GDM1 (cell line): ENCODE measurements around the gene ANKRD23.
"Not testable (repeated sequence)": the region's sequence is repeated elsewhere in the genome, so short reads cannot be mapped to it uniquely, and the experiment has no call there.

Source experiments
- DNase-seq: peaks from one replicate; lab custom pipeline; 2025; lab: John Stamatoyannopoulos, UW

Gene ANKRD23

GRCh38 chr2:96815326-96816126, 28.3 kb downstream of the ANKRD23 start:
- no peak for DNase-seq

DNA sequence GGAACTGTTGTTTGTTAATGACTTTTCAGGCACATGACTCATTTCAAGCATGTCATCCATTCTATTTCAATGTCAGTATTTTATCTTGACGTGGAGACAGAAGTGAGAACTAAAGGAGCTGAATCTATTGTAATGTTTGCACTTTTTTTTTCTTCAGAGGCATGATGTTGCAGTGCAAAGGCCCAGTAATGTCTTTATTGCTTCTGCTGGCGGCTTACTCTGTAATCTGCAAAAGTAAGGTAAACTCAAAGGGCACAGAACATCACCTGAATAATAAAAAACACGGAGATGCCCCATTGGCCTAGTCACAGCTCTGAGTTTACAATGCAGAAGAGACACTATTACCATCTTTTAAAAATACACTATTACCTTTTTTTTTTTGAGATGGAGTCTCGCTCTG, 30.2 kb downstream of the ANKRD23 start:
- no peak for DNase-seq

GRCh38 chr2:96811917-96812316, 31.9 kb downstream of the ANKRD23 start:
- DNase-seq = no peak

GRCh38 chr2:96810783-96811192, 33.0 kb downstream of the ANKRD23 start:
- no peak for DNase-seq

DNA sequence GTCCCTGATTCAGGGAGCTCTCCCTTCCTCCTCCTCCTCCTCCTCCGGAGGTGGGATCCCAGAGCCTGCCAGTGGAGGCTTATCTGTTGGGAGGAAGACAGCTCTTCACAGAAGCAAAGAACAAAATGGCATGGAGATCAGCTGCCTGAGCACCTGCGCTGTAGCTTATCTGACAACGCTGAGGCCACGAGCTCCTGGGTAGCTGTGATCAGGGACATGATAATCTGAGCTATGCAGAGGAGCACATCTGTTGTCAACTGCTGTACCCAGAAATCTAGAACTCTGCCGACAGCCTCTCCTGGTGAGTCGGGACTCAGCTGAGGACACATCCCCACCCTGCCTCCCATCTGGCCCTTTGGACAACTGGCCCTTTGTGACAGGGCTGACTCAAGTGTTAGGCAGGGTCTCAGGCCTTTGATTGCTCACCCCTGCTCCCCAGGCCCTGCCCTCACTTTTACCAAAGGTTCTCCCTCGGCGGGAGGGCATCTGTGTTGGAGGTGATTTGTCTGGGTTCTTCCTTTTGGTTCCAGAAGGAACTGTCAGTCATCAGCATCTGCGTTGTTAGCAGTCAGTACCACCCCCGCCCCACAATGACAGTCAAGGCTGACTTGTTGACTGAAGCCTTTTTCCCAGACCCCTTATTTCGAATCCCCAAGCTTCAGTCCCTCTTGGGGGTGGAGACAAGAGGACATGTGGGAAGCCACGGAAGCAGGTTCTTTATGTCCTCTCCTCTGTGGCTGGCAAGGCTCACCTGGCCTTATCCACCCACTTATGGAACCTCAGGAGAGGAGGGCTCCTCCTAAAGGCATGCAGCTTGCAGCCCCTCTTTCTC, 33.7 kb downstream of the ANKRD23 start:
- no peak for DNase-seq

- DNase-seq = no peak
Observed at GRCh38 chr2:96809216-96809882, 34.5 kb downstream of the ANKRD23 start.

- DNase-seq = no peak
Observed at GRCh38 chr2:96808176-96808837, 35.5 kb downstream of the ANKRD23 start.

DNA sequence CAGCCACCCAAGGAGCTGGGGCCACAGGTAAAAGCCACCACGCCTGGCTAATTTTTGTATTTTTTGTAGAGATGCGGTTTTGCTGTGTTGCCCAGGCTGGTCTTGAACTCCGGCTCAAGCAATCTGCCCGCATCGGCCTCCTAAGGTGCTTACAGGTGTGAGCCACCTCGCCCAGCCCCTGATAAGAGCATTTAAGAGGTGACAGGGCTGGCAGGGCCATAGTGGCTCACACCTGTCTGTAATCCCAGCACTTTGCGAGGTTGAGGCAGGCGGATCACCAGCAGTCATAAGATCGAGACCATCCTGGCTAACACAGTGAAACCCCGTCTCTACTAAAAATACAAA, 36.7 kb downstream of the ANKRD23 start:
- DNase-seq = no peak

- DNase-seq = no peak
Observed at GRCh38 chr2:96806468-96807126, 37.2 kb downstream of the ANKRD23 start.

DNA sequence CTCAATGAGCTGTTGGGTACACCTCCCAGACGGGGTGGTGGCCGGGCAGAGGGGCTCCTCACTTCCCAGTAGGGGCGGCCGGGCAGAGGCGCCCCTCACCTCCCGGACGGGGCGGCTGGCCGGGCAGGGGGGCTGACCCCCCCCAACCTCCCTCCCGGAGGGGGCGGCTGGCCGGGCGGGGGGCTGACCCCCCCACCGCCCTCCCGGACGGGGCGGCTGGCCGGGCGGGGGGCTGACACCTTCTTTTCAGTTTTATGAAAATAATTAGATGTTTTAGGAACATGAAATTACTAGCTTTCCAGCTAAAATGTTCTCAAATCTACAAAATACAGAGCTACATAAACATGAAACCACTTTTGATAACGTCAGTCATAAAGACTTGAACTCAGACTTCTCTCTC, 37.9 kb downstream of the ANKRD23 start:
- not testable (repeated sequence) for DNase-seq

DNA sequence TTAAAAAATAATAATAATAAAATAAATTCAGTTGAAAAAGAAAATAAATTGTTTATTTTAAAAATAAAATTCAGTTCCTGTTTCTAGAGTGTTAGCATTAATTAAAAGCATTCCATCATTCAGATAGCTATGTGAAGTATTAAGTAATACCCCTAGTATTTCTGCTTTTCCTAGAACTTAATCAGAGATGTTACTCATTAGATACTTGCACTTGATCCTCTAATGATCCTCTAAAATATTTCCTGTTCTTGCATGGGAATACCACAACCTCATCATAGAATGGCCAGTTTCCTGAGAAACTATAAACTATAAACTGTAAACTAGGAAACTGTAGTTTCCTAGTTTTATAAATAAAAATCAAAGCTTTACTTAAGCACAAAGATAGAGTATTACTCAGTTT, 38.8 kb downstream of the ANKRD23 start:
- DNase-seq = no peak

DNA sequence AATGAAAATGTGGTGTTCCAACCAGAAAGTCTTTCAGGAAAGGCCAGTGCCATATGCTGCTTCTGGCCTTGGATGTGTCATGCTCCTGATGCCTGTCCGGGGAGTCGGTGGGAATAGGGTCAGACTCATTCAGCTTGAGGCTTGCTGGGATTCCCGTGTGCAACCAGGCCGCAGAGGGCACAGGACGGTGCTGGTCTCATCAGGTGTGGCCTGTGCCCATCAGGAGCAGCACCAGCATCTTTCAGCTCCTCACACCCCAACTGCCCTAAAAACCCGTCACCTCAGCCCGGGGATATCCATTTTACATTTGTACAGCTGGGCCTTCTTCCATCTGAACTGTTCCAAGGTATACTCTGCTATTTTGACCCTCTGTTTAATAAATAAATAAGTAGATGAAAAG, 41.1 kb downstream of the ANKRD23 start:
- no peak for DNase-seq

GRCh38 chr2:96801786-96802595, 41.8 kb downstream of the ANKRD23 start:
- no peak for DNase-seq

DNA sequence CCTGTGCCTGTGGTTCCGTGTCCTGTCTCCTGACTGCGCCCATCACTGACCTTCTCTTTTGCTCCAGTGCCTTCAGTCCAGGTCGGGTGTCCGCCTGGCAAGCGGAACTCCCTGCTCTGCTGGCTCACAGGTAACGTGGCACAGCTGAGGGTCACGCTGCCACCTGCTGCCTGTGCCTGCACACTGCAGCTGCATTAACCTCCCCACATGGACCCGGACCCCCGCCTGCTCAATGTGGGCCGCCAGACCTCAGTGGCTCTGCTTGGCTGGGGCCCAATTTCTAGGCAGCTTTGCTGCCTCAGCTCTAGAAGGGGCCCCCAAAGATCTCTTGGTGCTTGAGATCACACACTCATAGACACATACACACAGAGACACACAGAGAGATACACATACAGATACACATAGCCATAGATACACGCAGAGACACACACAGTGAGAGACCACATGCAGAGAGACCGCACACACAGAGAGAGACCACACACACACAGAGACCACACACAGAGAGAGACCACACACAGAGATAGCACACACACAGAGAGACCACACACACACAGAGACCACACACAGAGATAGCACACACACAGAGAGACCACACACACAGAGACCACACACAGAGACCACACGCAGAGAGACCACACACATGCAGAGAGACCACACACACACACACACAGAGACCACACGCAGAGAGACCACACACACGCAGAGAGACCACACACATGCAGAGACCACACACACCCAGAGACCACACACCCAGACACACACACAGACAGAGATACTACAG, 42.6 kb downstream of the ANKRD23 start:
- DNase-seq = peak; percentile 48

DNA sequence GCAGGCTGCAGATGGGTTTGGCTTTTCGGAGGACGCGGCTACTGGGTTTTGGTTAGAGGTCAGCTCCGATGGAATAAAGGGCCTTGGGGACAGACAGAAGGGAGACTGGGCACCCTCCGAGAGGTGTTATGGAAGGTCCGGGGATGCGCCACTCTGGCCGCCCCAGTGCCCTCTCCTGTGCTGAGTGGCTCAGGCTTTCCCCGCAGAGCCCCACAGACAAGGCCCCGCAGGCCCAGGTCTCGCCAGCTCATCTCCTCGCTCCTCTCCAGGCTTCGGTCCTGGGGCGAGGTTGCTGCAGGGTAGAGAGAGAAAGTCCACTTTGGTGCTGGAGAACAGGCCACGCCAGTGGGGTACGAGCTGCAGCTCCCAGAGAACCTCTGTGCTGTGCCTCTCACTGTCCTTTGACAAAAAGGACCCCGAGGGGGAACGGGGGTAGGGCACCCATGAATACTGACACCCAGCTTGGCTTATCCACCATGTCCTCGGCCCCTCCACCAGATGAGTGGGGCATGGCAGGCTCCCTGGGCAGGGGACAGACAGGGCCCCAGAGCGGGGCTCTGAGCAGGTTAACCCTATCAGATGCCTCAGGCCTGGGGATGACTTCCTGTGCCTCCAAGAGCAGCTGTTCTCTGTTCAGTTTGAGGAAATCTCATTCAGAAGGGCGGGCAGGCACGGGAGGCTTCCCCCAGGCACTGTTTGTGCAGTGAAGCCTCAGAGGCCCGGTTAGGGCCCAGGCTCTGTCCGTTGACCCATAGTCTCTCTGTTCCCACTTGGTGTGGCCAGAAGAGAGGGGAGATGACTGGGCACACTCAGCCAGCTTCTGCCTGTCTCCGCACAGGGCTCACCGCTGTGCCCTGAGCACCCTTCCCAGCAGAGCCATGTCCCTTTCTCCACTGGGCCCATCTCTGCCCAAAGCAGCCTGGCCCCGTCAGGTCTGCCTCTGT, 43.5 kb downstream of the ANKRD23 start:
- DNase-seq = no peak

DNA sequence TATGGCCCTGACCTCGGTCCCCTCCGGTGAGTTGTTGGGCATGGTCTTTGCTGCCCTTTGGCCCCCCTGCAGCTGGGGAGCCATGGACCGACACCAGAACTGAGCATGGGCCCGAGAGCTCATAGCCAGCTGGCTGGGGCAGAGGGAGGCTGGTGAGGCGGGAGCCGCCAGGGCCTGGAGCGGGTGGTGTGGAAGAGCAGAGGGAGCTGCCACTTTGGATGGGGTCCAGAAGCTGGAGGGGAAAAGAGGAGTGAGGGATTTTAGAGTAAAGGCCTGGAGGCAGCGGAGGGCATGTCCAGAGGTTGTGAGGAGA, 44.2 kb downstream of the ANKRD23 start:
- no peak for DNase-seq

DNA sequence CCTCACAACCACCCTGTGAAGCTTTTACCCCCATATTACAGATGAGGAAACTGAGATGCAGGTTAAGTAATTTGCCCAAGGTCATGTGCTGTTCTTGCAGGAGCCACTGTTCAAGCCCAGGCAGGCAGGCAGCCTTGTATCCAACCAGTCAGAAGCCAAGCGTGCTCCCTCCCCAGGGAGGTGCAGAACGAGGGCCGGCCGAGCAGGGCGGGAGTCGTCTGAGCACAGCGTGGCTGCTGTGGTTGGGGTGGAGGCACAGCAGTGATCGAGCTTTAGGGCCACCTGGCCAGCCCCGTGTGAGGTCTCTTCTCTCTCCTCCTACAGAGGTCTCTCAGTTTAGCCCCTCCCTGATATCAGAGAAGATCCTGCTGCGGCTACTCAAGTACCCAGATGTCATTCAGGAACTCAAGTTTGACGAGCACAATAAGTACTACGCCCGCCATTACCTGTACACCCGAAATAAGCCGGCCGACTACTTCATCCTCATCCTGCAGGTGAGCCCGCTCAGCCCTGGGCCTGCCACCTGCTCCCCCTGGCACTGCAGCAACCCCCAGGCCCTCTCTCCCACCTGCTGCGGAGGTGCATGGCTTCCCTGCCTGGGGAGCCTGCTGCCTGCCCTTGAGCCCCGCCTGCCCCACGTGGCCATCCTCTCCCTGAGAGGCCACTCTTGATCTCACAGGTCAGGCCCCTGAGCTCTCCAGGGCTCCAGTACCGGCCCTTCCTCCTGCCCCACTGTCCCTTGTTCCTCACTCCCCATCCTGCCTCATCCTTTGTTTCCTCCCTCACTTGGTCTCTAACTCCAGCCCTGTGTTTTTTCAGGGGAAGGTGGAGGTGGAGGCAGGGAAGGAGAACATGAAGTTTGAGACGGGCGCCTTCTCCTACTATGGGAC, 44.8 kb downstream of the ANKRD23 start:
- DNase-seq = no peak

- DNase-seq = no peak
Observed at GRCh38 chr2:96797066-96797625, 46.7 kb downstream of the ANKRD23 start.
